HepG2 (cell line): Measurements from ENCODE around the gene PRKRIP1. TPM values are rescaled to one million over a fixed set of nuclear protein-coding genes. Genes with fewer than 3 reads are reported as not detected.

ENCODE experiments used
- ATAC-seq: fragments of 200-7000 bp; cut with Tn5 transposase; 3 replicates; pipeline ENCODE4 v1.9.1; 2020; ENCODE audit warnings: mild to moderate bottlenecking, moderate library complexity
- BruUV-seq: library from RNA; stranded (reverse); fragments of 400-500 nt; replicated peaks from 2 replicates; lab custom pipeline; 2021; lab: Mats Ljungman, UMichigan
- CTCF ChIA-PET: fragments of 300-600 bp; formaldehyde crosslinking; extraction: SDS; loops from one replicate; lab custom pipeline; 2021; ENCODE audit warnings: low total read pairs, inconsistent platforms, low intra/inter-chr PET ratio; lab: Yijun Ruan, JAX
- POLR2A ChIA-PET: fragments of 350-600 bp; sonication (Branson Sonifier 250); formaldehyde crosslinking; loops from one replicate; lab custom pipeline; 2020; ENCODE audit warnings: antibody characterized with exemption, inconsistent platforms; lab: Yijun Ruan, JAX
- DNase-seq: peaks from one replicate; pipeline ENCODE4 v3.0.0-alpha.2; 2015; ENCODE audit warnings: low spot score
- FAIRE-seq: peaks from 3 replicates; lab custom pipeline; 2011; peaks lifted over from hg19 to GRCh38; lab: Jason Lieb, UNC
- H2AFZ ChIP-seq: one replicate; pipeline ENCODE4 v1.6.1; 2011; ENCODE audit warnings: low read length, inconsistent platforms
- H3K27ac ChIP-seq: fragments of 300-600 bp; 3 replicates; pipeline ENCODE4 v1.8.0; 2011; ENCODE audit warnings: mixed run types, mild to moderate bottlenecking, mixed read lengths, low read length, inconsistent platforms; ENCODE audit not compliant: insufficient read depth; ENCODE audit errors: extremely low read length
- H3K27me3 ChIP-seq, 2 experiments: fragments of 200-600 bp in 1 of 2; 2 replicates in 1 of 2; 3 replicates in 1 of 2; pipeline versions ENCODE4 v1.6.0 to v1.8.0; 2011; ENCODE audit warnings: low read length in 2 of 2, mild to moderate bottlenecking in 2 of 2, moderate library complexity in 2 of 2, inconsistent platforms in 1 of 2; ENCODE audit not compliant: insufficient read depth in 2 of 2, control insufficient read depth in 1 of 2
- H3K36me3 ChIP-seq, 2 experiments: fragments of 200-600 bp in 1 of 2; replicated peaks in 1 of 2; 2 replicates in 1 of 2; 3 replicates in 1 of 2; pipeline versions ENCODE4 v1.5.1 to v1.8.0; 2011; ENCODE audit warnings: low read length in 2 of 2, inconsistent platforms in 1 of 2; ENCODE audit not compliant: insufficient read depth in 2 of 2, control insufficient read depth in 1 of 2
- H3K4me1 ChIP-seq: 2 replicates; pipeline ENCODE4 v1.5.1; 2012; ENCODE audit warnings: low read length, inconsistent platforms; ENCODE audit not compliant: insufficient read depth
- H3K4me2 ChIP-seq: 2 replicates; pipeline ENCODE4 v1.6.0; 2011; ENCODE audit warnings: low read depth, low read length, inconsistent platforms
- H3K4me3 ChIP-seq, 3 experiments: fragments of 200-600 bp in 1 of 3; sonication (generic), shearing (Covaris generic) in 1 of 3; replicated peaks in 1 of 3; 2 replicates each; pipeline ENCODE4 v1.5.1; 2011 to 2016; ENCODE audit warnings: low read length in 3 of 3, inconsistent platforms in 2 of 3, low read depth in 2 of 3, mild to moderate bottlenecking in 2 of 3, control low read depth in 1 of 3, mixed read lengths in 1 of 3; ENCODE audit not compliant: insufficient read depth in 1 of 3
- H3K79me2 ChIP-seq: one replicate; pipeline ENCODE4 v1.6.1; 2011; ENCODE audit warnings: low read length, inconsistent platforms; ENCODE audit not compliant: insufficient read depth
- H3K9ac ChIP-seq: 2 replicates; pipeline ENCODE4 v1.6.0; 2011; ENCODE audit warnings: mild to moderate bottlenecking, low read depth, low read length, inconsistent platforms; ENCODE audit not compliant: insufficient read depth
- H3K9me3 ChIP-seq: 2 replicates; pipeline ENCODE4 v1.5.1; 2012; ENCODE audit warnings: mild to moderate bottlenecking, low read length
- H4K20me1 ChIP-seq: 2 replicates; pipeline ENCODE4 v1.6.0; 2011; ENCODE audit warnings: inconsistent platforms, mild to moderate bottlenecking, low read length, moderate library complexity; ENCODE audit not compliant: insufficient read depth
- HCFC1 ChIP-seq: fragments of 150-350 bp; IDR thresholded peaks from 2 replicates; pipeline ENCODE4 v1.6.1; 2014; ENCODE audit warnings: low read depth, low read length
- MAZ ChIP-seq, 2 experiments: sonication (generic) in 1 of 2; formaldehyde crosslinking in 1 of 2; IDR thresholded peaks; 2 replicates each; pipeline versions ENCODE4 v1.5.0 to v1.6.1; 2012 to 2020; ENCODE audit warnings: low read depth in 2 of 2, mild to moderate bottlenecking in 2 of 2, borderline replicate concordance in 1 of 2, improper control_type of control experiment in 1 of 2, low read length in 1 of 2, missing genetic modification reagents in 1 of 2, moderate library complexity in 1 of 2
- MYPOP ChIP-seq: sonication (generic); formaldehyde crosslinking; IDR thresholded peaks from 2 replicates; pipeline ENCODE4 v1.8.1; 2023; ENCODE audit warnings: mild to moderate bottlenecking, moderate library complexity, missing genetic modification reagents
- NFIC ChIP-seq: IDR thresholded peaks from 2 replicates; pipeline ENCODE4 v1.6.1; 2012; ENCODE audit warnings: mild to moderate bottlenecking, low read length, inconsistent platforms
- PTBP1 ChIP-seq: fragments of 200-400 bp; formaldehyde crosslinking; IDR thresholded peaks from 2 replicates; pipeline ENCODE4 v1.6.1; 2018; ENCODE audit warnings: low read length, low read depth; ENCODE audit not compliant: poor library complexity, severe bottlenecking
- ZBTB38 ChIP-seq: sonication (generic); formaldehyde crosslinking; IDR thresholded peaks from 2 replicates; pipeline ENCODE4 v1.5.1; 2020; ENCODE audit warnings: mild to moderate bottlenecking, missing genetic modification reagents
- ZFX ChIP-seq: sonication (generic); formaldehyde crosslinking; IDR thresholded peaks from 2 replicates; pipeline ENCODE4 v1.4.0; 2020; ENCODE audit warnings: mild to moderate bottlenecking, low read depth, missing genetic modification reagents, moderate library complexity
- ZNF136 ChIP-seq: sonication (generic); formaldehyde crosslinking; IDR thresholded peaks from 2 replicates; pipeline ENCODE4 v1.8.1; 2022; ENCODE audit warnings: low read depth, mild to moderate bottlenecking, moderate library complexity, missing genetic modification reagents
- ZNF296 ChIP-seq: sonication (generic); formaldehyde crosslinking; conservative IDR thresholded peaks from 2 replicates; pipeline ENCODE4 v1.5.0; 2020; ENCODE audit warnings: mild to moderate bottlenecking, missing genetic modification reagents
- ZSCAN30 ChIP-seq: sonication (generic); formaldehyde crosslinking; IDR thresholded peaks from 2 replicates; pipeline ENCODE4 v1.5.0; 2020; ENCODE audit warnings: mild to moderate bottlenecking, missing genetic modification reagents
- WGBS: methylation state at CpG from one replicate; pipeline ENCODE4 v1.1.6; 2017; ENCODE audit warnings: low lambda C conversion rate; 5-methylcytosine and 5-hydroxymethylcytosine counted together
- in situ Hi-C: cut with HindIII; loops from 2 replicates; pipeline ENCODE4 v1.10.0; 2017; ENCODE audit warnings: low pct_unique_long_range_greater_than_20kb; ENCODE audit not compliant: extremely low pct_ligation_motif_present
- intact Hi-C: fragments of 100-400 bp; cut with micrococcal nuclease; formaldehyde crosslinking; loops from one replicate; pipeline ENCODE4 v1.10.0; 2022; ENCODE audit not compliant: unreplicated experiment
- polyA plus RNA-seq, 8 experiments: library from polyadenylated mRNA; depleted of rRNA in 3 of 8; stranded (reverse) in 7 of 8; unstranded in 1 of 8; fragments of >200 nt; fragmentation: Illumina TruSeq in 4 of 8; extraction: Trizol in 4 of 8; gene quantifications; 2 replicates each; pipeline versions ENCODE4 v1.2.1 to v1.2.3, GENCODE V29; 2011 to 2016; ENCODE audit warnings: low read depth in 4 of 8, missing spikeins in 1 of 8, mixed read lengths in 1 of 8; ENCODE audit not compliant: insufficient read depth in 1 of 8
- total RNA-seq, 5 experiments: library from RNA; depleted of rRNA; stranded (reverse); fragments of >200 nt; fragmentation: Illumina TruSeq; extraction: Trizol; gene quantifications; 2 replicates each; pipeline ENCODE4 v1.2.3, GENCODE V29; 2016; ENCODE audit warnings: low read depth in 1 of 5

The PRKRIP1 gene
- total and polyA plus RNA-seq, 2 of the 13 experiments (the other 11 are each of a cell fraction or from before 2014, with no cell fraction given), result 13.2 to 16.8 TPM

GRCh38 chr7:102417105-102417504 is 20.9 kb downstream of the PRKRIP1 start:
- Histone ChIP-seq H4K20me1 (peaks cover 6% of the 10 kb centered on the region; the same call in 1 of the 2 replicates), H3K36me3 (peaks cover 19 to 81% of the 10 kb centered on the region in 2 experiments), H3K27ac (no peak overlapping the region), H3K4me2 (no peak overlapping the region), H3K9me3 (no peaks in the 10 kb centered on the region), H3K4me1 (no peaks in the 10 kb centered on the region), H3K27me3 (no peaks in the 10 kb centered on the region), H3K9ac (no peak overlapping the region), H2AFZ (no peak overlapping the region), H3K4me3 (no peak overlapping the region), H3K79me2 (no peaks in the 10 kb centered on the region)
- DNase-seq, result no peak
- no peak for ATAC-seq
- WGBS, result 90% methylated on average over 3 of the region's 3 CpGs
- CTCF ChIA-PET, result no interaction called here
- intact Hi-C loops (no loop called here), in situ Hi-C loops (no loop called here)
- BruUV-seq, result no TSS peak
- TF ChIP-seq ZBTB38 (CRISPR knock-in tag), result no peak
- no peak for TF ChIP-seq ZNF296 (CRISPR knock-in tag)
- no peak for TF ChIP-seq MAZ (IDR thresholded peaks at IDR 0.05; ENCODE audit: borderline replicate concordance, low read depth, low read length)
- no peak for TF ChIP-seq MAZ (CRISPR knock-in tag; IDR thresholded peaks at IDR 0.05; ENCODE audit: low read depth)
- no peak for TF ChIP-seq NFIC
- TF ChIP-seq HCFC1, result no peak
- no peak for TF ChIP-seq ZFX (CRISPR knock-in tag)
- TF ChIP-seq PTBP1, result no peak
- TF ChIP-seq ZNF136 (CRISPR knock-in tag), result no peak
- no peak for TF ChIP-seq MYPOP (CRISPR knock-in tag)
- TF ChIP-seq ZSCAN30 (CRISPR knock-in tag), result no peak
- POLR2A ChIA-PET, result interaction anchor here (0.7 kb wide), 1 partner anchor 35 kb away, joined by 4 read pairs; no protein-coding TSS in a partner anchor
- no peak for FAIRE-seq
